Cardiac muscle cell (in vitro differentiated cells and primary cell): ENCODE measurements around the gene HCFC1. TPM values are rescaled to one million over a fixed set of nuclear protein-coding genes. Genes with fewer than 3 reads are reported as not detected.
A peak's percentile ranks its signal among the peaks of the same experiment; 100 is the strongest.

Source experiments
- DNase-seq, 2 donors: peaks; one replicate each; pipeline versions ENCODE4 v3.0.0 to v3.0.0-alpha.2; 2010 to 2017; ENCODE audit warnings: low read depth in 1 of 2, low spot score in 1 of 2
- H3K27ac ChIP-seq: fragments of 200-600 bp; sonication (generic); 2 replicates; pipeline ENCODE4 v1.5.1; 2016
- H3K27me3 ChIP-seq: fragments of 200-600 bp; sonication (generic); 2 replicates; pipeline ENCODE4 v1.6.0; 2016; ENCODE audit warnings: control low read depth
- H3K36me3 ChIP-seq: fragments of 200-600 bp; sonication (generic); 2 replicates; pipeline ENCODE4 v1.5.1; 2016; ENCODE audit warnings: control low read depth
- H3K4me1 ChIP-seq: fragments of 200-600 bp; sonication (generic); 2 replicates; pipeline ENCODE4 v1.8.1; 2017; ENCODE audit warnings: low read depth, mild to moderate bottlenecking, mixed run types
- H3K4me3 ChIP-seq: fragments of 200-600 bp; sonication (generic); 2 replicates; pipeline ENCODE4 v1.5.1; 2016; ENCODE audit warnings: mild to moderate bottlenecking
- H3K9me3 ChIP-seq: fragments of 200-600 bp; sonication (generic); 2 replicates; pipeline ENCODE4 v1.5.1; 2017; ENCODE audit warnings: low read depth, mild to moderate bottlenecking, control low read depth
- polyA plus RNA-seq: library from polyadenylated mRNA; unstranded; fragments of >200 nt; fragmentation: Nextera tagmentation; extraction: Ambion mirVana; gene quantifications from 2 replicates; pipeline ENCODE4 v1.2.1, GENCODE V29; 2016
- total RNA-seq: library from RNA; depleted of rRNA; stranded (reverse); fragments of >200 nt; gene quantifications from 2 replicates; pipeline ENCODE4 v1.2.3, GENCODE V29; 2016
- TF ChIP-seq, protein P1 (sequence below): IDR thresholded peaks from 2 replicates; pipeline ENCODE4 v1.5.1; 2012; ENCODE audit warnings: low read depth, mild to moderate bottlenecking, low read length

HCFC1 gene
- total and polyA plus RNA-seq, 2 experiments from 2014 or later = 21.5 to 85.6 TPM

DNA sequence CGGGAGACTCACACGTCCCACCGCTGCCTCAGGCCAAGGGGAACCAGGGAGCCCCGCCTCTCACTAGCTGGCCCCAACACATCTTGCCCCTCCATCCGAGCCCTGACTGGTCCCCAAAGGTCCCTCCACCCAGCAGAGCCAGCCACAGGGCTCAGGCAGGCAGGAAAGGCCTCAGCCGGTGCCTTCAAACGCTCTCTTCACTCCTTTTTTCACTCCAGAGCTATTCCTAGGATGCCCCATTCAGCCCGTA lies 44.0 kb downstream of the HCFC1 start:
- peaks cover 11% of the 10 kb centered on the region for H3K4me1 ChIP-seq
- TF ChIP-seq, protein P1, sequence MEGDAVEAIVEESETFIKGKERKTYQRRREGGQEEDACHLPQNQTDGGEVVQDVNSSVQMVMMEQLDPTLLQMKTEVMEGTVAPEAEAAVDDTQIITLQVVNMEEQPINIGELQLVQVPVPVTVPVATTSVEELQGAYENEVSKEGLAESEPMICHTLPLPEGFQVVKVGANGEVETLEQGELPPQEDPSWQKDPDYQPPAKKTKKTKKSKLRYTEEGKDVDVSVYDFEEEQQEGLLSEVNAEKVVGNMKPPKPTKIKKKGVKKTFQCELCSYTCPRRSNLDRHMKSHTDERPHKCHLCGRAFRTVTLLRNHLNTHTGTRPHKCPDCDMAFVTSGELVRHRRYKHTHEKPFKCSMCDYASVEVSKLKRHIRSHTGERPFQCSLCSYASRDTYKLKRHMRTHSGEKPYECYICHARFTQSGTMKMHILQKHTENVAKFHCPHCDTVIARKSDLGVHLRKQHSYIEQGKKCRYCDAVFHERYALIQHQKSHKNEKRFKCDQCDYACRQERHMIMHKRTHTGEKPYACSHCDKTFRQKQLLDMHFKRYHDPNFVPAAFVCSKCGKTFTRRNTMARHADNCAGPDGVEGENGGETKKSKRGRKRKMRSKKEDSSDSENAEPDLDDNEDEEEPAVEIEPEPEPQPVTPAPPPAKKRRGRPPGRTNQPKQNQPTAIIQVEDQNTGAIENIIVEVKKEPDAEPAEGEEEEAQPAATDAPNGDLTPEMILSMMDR = no peak

DNA sequence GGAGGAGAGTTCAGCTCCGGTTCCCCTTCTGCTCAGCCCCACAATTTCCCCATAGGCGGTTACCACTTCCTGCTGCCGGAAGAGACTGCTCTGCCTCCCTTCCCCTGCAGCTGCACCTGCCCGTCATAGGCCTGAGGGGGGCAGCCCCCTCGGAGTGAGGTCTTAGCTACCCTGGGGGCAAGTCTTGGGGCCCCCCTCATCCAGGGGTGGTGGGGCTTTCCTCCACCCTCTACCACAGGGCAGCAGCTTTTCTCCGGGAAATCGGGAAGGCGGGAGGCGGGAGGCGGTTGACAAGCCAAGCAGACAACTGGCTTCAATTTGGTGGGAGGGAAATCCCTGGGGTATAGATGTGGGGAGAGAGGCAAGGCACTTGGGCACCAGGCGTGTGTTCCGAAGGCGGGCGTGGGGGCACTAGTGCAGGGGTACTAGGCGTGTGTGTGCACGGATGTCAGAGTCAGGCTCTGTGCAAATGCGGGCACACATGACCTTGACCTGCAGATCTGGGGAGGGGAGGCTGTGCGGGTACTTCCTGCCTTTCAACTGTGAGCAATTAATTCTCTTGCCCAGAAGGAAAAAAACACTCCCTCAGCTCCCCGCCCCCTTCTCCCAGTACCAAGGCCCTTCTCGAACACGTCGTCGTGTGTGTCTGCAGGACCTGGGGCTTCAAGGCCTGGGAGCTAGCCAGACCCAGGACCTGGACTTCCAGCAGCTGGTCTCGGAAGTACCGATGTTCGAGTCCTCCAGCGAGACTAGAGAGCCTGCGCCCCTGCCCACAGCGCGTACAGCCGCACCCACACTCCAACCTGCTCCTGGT lies 44.6 kb downstream of the HCFC1 start:
- Histone ChIP-seq H3K27me3 (no peaks in the 10 kb centered on the region), H3K27ac (peak overlapping the region; percentile 96), H3K9me3 (no peaks in the 10 kb centered on the region), H3K36me3 (no peaks in the 10 kb centered on the region), H3K4me1 (peaks cover 11% of the 10 kb centered on the region), H3K4me3 (peak overlapping the region; percentile 53)
- DNase-seq = peak in 1 of 2 donors; percentile 51
- TF ChIP-seq, protein P1 = no peak

More for the DNA sequence above, 44.0 kb downstream of the HCFC1 start:
- DNase-seq = no peak
- Histone ChIP-seq H3K4me3 (peak overlapping the region; percentile 53), H3K27ac (peak overlapping the region; percentile 96), H3K27me3 (no peaks in the 10 kb centered on the region), H3K36me3 (no peaks in the 10 kb centered on the region), H3K9me3 (no peaks in the 10 kb centered on the region)

DNA sequence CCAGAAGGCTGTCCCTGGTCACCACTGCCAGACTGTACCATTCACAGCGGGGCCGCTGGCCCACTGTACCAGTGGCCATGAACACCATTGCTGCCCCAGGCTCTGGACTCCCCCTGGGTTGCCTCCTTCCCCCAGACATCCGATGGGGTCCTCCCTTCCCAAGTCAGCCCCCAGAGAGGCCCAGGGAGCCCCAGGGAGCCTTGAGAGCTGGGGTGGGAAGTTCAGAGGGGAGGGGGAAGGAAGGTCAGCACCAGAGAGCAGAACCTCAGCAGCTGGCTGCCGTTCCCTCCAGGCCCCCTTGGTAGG lies 45.1 kb downstream of the HCFC1 start:
- H3K4me1 ChIP-seq = peaks cover 11% of the 10 kb centered on the region
- DNase-seq = no peak
- no peak overlapping the region for H3K4me3 ChIP-seq
- no peaks in the 10 kb centered on the region for H3K9me3 ChIP-seq
- peak overlapping the region; percentile 96 for H3K27ac ChIP-seq
- H3K36me3 ChIP-seq = no peaks in the 10 kb centered on the region
- TF ChIP-seq, protein P1 = no peak
- no peaks in the 10 kb centered on the region for H3K27me3 ChIP-seq

DNA sequence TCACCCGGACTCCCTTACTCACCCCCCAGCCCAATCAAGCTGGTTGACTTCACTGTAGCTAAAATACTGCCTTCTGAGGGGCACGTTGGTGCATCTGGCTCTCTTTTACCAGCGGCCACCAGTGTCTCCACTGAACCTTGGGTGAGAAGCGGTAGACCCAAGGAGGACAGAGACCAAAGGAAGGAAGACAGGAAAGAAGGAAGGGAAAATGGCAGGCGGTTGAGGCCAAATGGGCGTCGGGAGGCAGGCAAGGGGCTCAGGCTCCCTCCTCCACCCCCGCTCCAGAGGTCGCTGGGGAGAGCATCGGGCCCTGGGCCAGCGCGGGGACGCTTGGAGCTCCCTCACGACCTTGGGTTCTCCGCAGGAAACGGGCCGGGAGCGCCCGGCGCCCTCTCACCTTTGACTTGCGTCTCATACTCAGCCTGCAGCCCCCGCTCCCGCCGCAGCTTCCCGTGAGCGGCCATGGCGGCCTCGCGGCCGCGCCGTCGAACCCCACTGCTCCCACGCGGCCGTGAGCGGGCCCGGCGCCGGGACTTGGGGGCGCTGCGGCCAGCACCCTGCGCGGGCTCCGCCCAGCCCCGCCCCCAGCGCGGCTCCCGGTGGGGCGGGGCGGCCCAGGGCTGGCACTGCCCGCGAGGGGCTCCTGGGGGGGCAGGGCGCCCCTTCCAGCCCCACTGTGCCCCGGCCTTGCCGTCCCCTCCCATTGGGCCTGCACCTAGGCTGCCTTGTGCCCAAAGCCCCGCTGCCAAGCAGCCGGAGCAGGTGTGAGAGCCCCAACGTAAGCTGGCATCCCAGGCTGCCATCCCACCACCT lies 45.7 kb downstream of the HCFC1 start, which contains the start of gene ARHGAP4:
Gene ARHGAP4 (minus strand): TSS at position 526 of the 813 bp plus-strand sequence. CDS start 62 bp downstream, at position 464.
- H3K4me3 ChIP-seq = no peak within 1 kb of the TSS
- TF ChIP-seq, protein P1 = no peak
- H3K4me1 ChIP-seq = peaks cover 11% of the 10 kb centered on the region
- H3K27me3 ChIP-seq = no peaks in the 10 kb centered on the region
- no peak for DNase-seq
- no peaks in the 10 kb centered on the region for H3K9me3 ChIP-seq
- H3K27ac ChIP-seq = peak within 1 kb of the TSS; percentile 96
- H3K36me3 ChIP-seq = no peaks in the 10 kb centered on the region

DNA sequence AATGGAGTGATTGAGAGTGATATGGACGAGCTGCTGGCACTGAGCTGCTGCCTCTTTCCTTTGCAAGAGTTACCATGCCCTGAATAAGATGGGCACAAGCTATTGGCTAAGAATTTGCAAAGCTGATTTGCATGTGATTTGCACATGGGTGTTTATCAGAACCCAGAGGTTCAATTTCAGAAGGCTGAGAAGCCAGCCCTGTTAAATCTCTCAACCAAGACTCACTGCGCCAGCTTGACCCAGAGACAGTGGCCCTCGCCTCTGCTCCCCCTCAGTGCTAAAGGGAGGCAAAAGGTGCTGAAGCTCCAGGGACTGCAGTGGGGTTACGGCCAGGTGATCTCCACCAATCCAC lies 46.3 kb downstream of the HCFC1 start:
- H3K4me1 ChIP-seq = peaks cover 11% of the 10 kb centered on the region
- H3K27me3 ChIP-seq = no peaks in the 10 kb centered on the region
- H3K27ac ChIP-seq = no peak overlapping the region
- no peaks in the 10 kb centered on the region for H3K36me3 ChIP-seq
- H3K4me3 ChIP-seq = no peak overlapping the region
- no peaks in the 10 kb centered on the region for H3K9me3 ChIP-seq
- DNase-seq = no peak
- TF ChIP-seq, protein P1 = no peak
